WTC11 (cell line): Measurements from ENCODE around the gene TMEM38B. TPM values are rescaled to one million over a fixed set of nuclear protein-coding genes. Genes with fewer than 3 reads are reported as not detected.

ENCODE experiments used
- ATAC-seq: fragments of 200-7000 bp; cut with Tn5 transposase; 2 replicates; pipeline ENCODE4 v1.10.0; 2021; ENCODE audit warnings: mild to moderate bottlenecking, moderate library complexity
- CTCF ChIA-PET: fragments of 300-600 bp; sonication (Branson Sonifier 250); formaldehyde crosslinking; loops from one replicate; lab custom pipeline; 2021; ENCODE audit warnings: antibody characterized with exemption; lab: Charles Lee
- POLR2A ChIA-PET: fragments of 350-600 bp; sonication (Branson Sonifier 250); formaldehyde crosslinking; loops from one replicate; lab custom pipeline; 2021; ENCODE audit warnings: antibody characterized with exemption; lab: Charles Lee
- DNase-seq: peaks from one replicate; pipeline ENCODE4 v3.0.0; 2021; ENCODE audit warnings: low spot score
- H3K27ac Mint-ChIP-seq: 2 replicates; pipeline ENCODE4 v1.8.0; 2021; ENCODE audit warnings: mixed read lengths
- H3K27me3 Mint-ChIP-seq: 2 replicates; pipeline ENCODE4 v1.8.0; 2021; ENCODE audit warnings: low read depth, mild to moderate bottlenecking, moderate library complexity, mixed read lengths
- H3K36me3 Mint-ChIP-seq: 2 replicates; pipeline ENCODE4 v1.8.0; 2021; ENCODE audit warnings: mixed read lengths
- H3K4me1 Mint-ChIP-seq: 2 replicates; pipeline ENCODE4 v1.8.0; 2022; ENCODE audit warnings: mixed read lengths
- H3K4me3 Mint-ChIP-seq: 2 replicates; pipeline ENCODE4 v1.8.0; 2021; ENCODE audit warnings: mild to moderate bottlenecking, moderate library complexity, mixed read lengths
- H3K9me3 Mint-ChIP-seq: 2 replicates; pipeline ENCODE4 v1.8.0; 2021; ENCODE audit warnings: mixed read lengths
- ARID4B ChIP-seq: sonication (generic); formaldehyde crosslinking; IDR thresholded peaks from 2 replicates; pipeline ENCODE4 v1.8.0; 2023; ENCODE audit warnings: missing genetic modification reagents, mild to moderate bottlenecking, borderline replicate concordance
- ATF6 ChIP-seq: sonication (generic); formaldehyde crosslinking; IDR thresholded peaks from 2 replicates; pipeline ENCODE4 v1.8.1; 2023; ENCODE audit warnings: mild to moderate bottlenecking, missing genetic modification reagents
- CBFB ChIP-seq: sonication (generic); formaldehyde crosslinking; IDR thresholded peaks from 2 replicates; pipeline ENCODE4 v1.8.1; 2022; ENCODE audit warnings: mild to moderate bottlenecking, low read depth, missing genetic modification reagents
- CREM ChIP-seq: sonication (generic); formaldehyde crosslinking; IDR thresholded peaks from 2 replicates; pipeline ENCODE4 v1.8.1; 2022; ENCODE audit warnings: mild to moderate bottlenecking, missing genetic modification reagents, moderate library complexity
- GABPB1 ChIP-seq: sonication (generic); formaldehyde crosslinking; IDR thresholded peaks from 2 replicates; pipeline ENCODE4 v1.8.1; 2023; ENCODE audit warnings: mild to moderate bottlenecking, missing genetic modification reagents
- HMGA2 ChIP-seq: fragments of 250-450 bp; sonication (Bioruptor Pico); IDR thresholded peaks from 2 replicates; pipeline ENCODE4 v1.4.0; 2021; ENCODE audit warnings: mild to moderate bottlenecking, moderate library complexity
- MXD4 ChIP-seq: fragments of 250-450 bp; sonication (Bioruptor Pico); IDR thresholded peaks from 2 replicates; pipeline ENCODE4 v1.8.0; 2021; ENCODE audit warnings: mild to moderate bottlenecking, moderate library complexity, borderline replicate concordance
- NFE2L1 ChIP-seq: sonication (generic); formaldehyde crosslinking; IDR thresholded peaks from 2 replicates; pipeline ENCODE4 v1.8.1; 2023; ENCODE audit warnings: missing genetic modification reagents
- SOX15 ChIP-seq: fragments of 250-450 bp; sonication (Bioruptor Pico); IDR thresholded peaks from 2 replicates; pipeline ENCODE4 v1.9.0; 2021; ENCODE audit warnings: mild to moderate bottlenecking
- SP1 ChIP-seq: sonication (generic); formaldehyde crosslinking; conservative IDR thresholded peaks from 2 replicates; pipeline ENCODE4 v1.8.1; 2022; ENCODE audit warnings: missing genetic modification reagents
- TEAD4 ChIP-seq: sonication (generic); formaldehyde crosslinking; IDR thresholded peaks from 2 replicates; pipeline ENCODE4 v1.8.0; 2022; ENCODE audit warnings: mild to moderate bottlenecking, missing genetic modification reagents
- ZNF219 ChIP-seq: sonication (generic); formaldehyde crosslinking; IDR thresholded peaks from 2 replicates; pipeline ENCODE4 v1.8.0; 2023; ENCODE audit warnings: missing genetic modification reagents, mild to moderate bottlenecking, borderline replicate concordance
- ZNF281 ChIP-seq: sonication (generic); formaldehyde crosslinking; IDR thresholded peaks from 2 replicates; pipeline ENCODE4 v1.8.0; 2023; ENCODE audit warnings: mild to moderate bottlenecking, missing genetic modification reagents
- ZNF416 ChIP-seq: fragments of 250-450 bp; sonication (Bioruptor Pico); IDR thresholded peaks from 2 replicates; pipeline ENCODE4 v1.9.0; 2021; ENCODE audit warnings: mild to moderate bottlenecking, inconsistent platforms
- total RNA-seq: library from RNA; stranded (reverse); gene quantifications from 3 replicates; pipeline ENCODE4 v1.2.3, GENCODE V29; 2021
- TF ChIP-seq, protein P1 (sequence below): fragments of 250-450 bp; sonication (Bioruptor Pico); IDR thresholded peaks from 2 replicates; pipeline ENCODE4 v1.9.0; 2021; ENCODE audit warnings: mild to moderate bottlenecking
- TF ChIP-seq, protein P2 (sequence below): fragments of 250-450 bp; sonication (Bioruptor Pico); IDR thresholded peaks from 2 replicates; pipeline ENCODE4 v1.9.0; 2021; ENCODE audit warnings: moderate library complexity, mild to moderate bottlenecking, inconsistent platforms, borderline replicate concordance
- TF ChIP-seq, protein P3 (sequence below): fragments of 250-450 bp; sonication (Bioruptor Pico); IDR thresholded peaks from 2 replicates; pipeline ENCODE4 v1.8.0; 2021; ENCODE audit warnings: mild to moderate bottlenecking

TMEM38B gene
- total RNA-seq, 1 experiment from 2014 or later: 15.7 TPM

GRCh38 chr9:105679257-105680022, 14.9 kb upstream of the TMEM38B start (continued):
- TF ChIP-seq ATF6 (CRISPR knock-in tag): no peak

DNA sequence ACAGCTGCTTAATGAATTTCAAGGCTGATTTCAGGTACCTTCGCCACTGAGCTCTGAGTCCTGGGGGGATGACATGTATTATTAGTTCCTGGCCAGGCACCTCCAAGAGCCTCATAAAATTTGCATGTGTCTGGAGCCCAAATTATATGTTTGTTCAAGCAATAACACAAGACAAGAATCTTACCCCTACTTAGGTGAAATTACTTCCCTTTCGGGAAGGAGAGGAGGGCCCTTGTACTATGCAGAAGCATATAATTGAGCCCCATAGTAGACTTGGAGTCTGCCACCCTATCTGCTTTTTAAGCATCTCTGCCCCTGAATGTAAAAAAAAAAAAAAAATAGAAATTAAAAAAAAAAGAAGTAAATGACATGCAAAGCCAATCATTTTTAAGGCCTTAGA, 13.0 kb upstream of the TMEM38B start:
- ChIA-PET CTCF (no interaction called here), POLR2A (no interaction called here)
- Mint-ChIP-seq H3K27ac (no peak overlapping the region), H3K9me3 (no peaks in the 10 kb centered on the region), H3K36me3 (no peaks in the 10 kb centered on the region), H3K4me1 (peaks cover 20% of the 10 kb centered on the region), H3K27me3 (no peaks in the 10 kb centered on the region), H3K4me3 (no peak overlapping the region)
- ATAC-seq (no peak), DNase-seq (no peak)
- TF ChIP-seq TEAD4 (no peak), ZNF219 (CRISPR knock-in tag) (no peak), HMGA2 (CRISPR knock-in tag) (no peak), ZNF416 (CRISPR knock-in tag) (no peak), SOX15 (CRISPR knock-in tag) (no peak), NFE2L1 (CRISPR knock-in tag) (no peak), ZNF281 (CRISPR knock-in tag) (no peak), CREM (CRISPR knock-in tag) (no peak), GABPB1 (no peak), CBFB (CRISPR knock-in tag) (no peak), MXD4 (no peak), ARID4B (CRISPR knock-in tag) (no peak), SP1 (CRISPR knock-in tag) (no peak)
- TF ChIP-seq, protein P1, sequence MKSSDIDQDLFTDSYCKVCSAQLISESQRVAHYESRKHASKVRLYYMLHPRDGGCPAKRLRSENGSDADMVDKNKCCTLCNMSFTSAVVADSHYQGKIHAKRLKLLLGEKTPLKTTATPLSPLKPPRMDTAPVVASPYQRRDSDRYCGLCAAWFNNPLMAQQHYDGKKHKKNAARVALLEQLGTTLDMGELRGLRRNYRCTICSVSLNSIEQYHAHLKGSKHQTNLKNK (CRISPR knock-in tag): no peak
- TF ChIP-seq, protein P2, sequence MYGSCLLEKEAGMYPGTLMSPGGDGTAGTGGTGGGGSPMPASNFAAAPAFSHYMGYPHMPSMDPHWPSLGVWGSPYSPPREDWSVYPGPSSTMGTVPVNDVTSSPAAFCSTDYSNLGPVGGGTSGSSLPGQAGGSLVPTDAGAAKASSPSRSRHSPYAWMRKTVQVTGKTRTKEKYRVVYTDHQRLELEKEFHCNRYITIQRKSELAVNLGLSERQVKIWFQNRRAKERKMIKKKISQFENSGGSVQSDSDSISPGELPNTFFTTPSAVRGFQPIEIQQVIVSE (CRISPR knock-in tag): no peak
- TF ChIP-seq, protein P3, sequence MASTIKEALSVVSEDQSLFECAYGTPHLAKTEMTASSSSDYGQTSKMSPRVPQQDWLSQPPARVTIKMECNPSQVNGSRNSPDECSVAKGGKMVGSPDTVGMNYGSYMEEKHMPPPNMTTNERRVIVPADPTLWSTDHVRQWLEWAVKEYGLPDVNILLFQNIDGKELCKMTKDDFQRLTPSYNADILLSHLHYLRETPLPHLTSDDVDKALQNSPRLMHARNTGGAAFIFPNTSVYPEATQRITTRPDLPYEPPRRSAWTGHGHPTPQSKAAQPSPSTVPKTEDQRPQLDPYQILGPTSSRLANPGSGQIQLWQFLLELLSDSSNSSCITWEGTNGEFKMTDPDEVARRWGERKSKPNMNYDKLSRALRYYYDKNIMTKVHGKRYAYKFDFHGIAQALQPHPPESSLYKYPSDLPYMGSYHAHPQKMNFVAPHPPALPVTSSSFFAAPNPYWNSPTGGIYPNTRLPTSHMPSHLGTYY (CRISPR knock-in tag): no peak
